Transverse colon (tissue), 4 donors: ENCODE measurements around the gene ZNF654. TPM values are rescaled to one million over a fixed set of nuclear protein-coding genes. Genes with fewer than 3 reads are reported as not detected.

Experiments used
- DNase-seq: peaks from one replicate; pipeline ENCODE4 v3.0.0-alpha.2; 2019
- H3K27ac ChIP-seq, 4 donors: fragments of 200-600 bp; sonication (generic); 2 replicates each; pipeline ENCODE4 v1.5.1; 2016 to 2018; ENCODE audit warnings: inconsistent platforms in 4 of 4
- H3K27me3 ChIP-seq: fragments of 200-600 bp; sonication (generic); 2 replicates; pipeline ENCODE4 v1.5.1; 2017; ENCODE audit warnings: inconsistent platforms
- H3K36me3 ChIP-seq, 4 donors: fragments of 200-600 bp; sonication (generic); 2 replicates each; pipeline ENCODE4 v1.5.1; 2017 to 2019; ENCODE audit warnings: inconsistent platforms in 4 of 4
- H3K4me1 ChIP-seq, 4 donors: fragments of 200-600 bp; sonication (generic); 2 replicates each; pipeline ENCODE4 v1.5.1; 2017 to 2020; ENCODE audit warnings: inconsistent platforms in 4 of 4
- H3K4me3 ChIP-seq, 4 donors: fragments of 200-600 bp; sonication (generic); 1 replicate in 1 of 4; 2 replicates in 3 of 4; pipeline versions ENCODE4 v1.5.1 to v1.6.1; 2017 to 2019; ENCODE audit warnings: inconsistent platforms in 4 of 4
- H3K9me3 ChIP-seq, 2 donors: fragments of 200-600 bp; sonication (generic); 2 replicates each; pipeline ENCODE4 v1.5.1; 2017 to 2019; ENCODE audit warnings: inconsistent platforms in 2 of 2
- CTCF ChIP-seq, 5 experiments: fragments of 200-600 bp in 3 of 5; fragments of 450-650 bp in 2 of 5; sonication (generic) in 3 of 5; IDR thresholded peaks; 1 replicate in 2 of 5; 2 replicates in 3 of 5; pipeline ENCODE4 v1.5.1; 2016 to 2017; ENCODE audit warnings: antibody characterized with exemption in 5 of 5, inconsistent platforms in 3 of 5, mild to moderate bottlenecking in 2 of 5, moderate library complexity in 1 of 5
- EP300 ChIP-seq: sonication (generic); formaldehyde crosslinking; IDR thresholded peaks from one replicate; pipeline ENCODE4 v1.6.1; 2017; ENCODE audit warnings: antibody characterized with exemption, low read depth
- POLR2A ChIP-seq: fragments of 450-650 bp; IDR thresholded peaks from one replicate; pipeline ENCODE4 v1.6.1; 2016; ENCODE audit warnings: antibody characterized with exemption, mild to moderate bottlenecking, moderate library complexity
- POLR2AphosphoS5 ChIP-seq, 3 donors: sonication (generic); formaldehyde crosslinking; IDR thresholded peaks; one replicate each; pipeline ENCODE4 v1.6.1; 2016; ENCODE audit warnings: antibody characterized with exemption in 3 of 3
- WGBS, 2 donors: methylation state at CpG; one replicate each; pipeline ENCODE4 v1.1.5; 2018; ENCODE audit warnings: low coverage in 1 of 2; 5-methylcytosine and 5-hydroxymethylcytosine counted together
- in situ Hi-C, 4 donors: fragments of 200-750 bp; cut with MboI; loops; one replicate each; pipeline versions ENCODE4 v1.15.0 to v1.15.1; 2017; ENCODE audit warnings: low sequenced_read_pairs in 3 of 4, low pct_ligation_motif_present in 1 of 4, low pct_unique_long_range_greater_than_20kb in 1 of 4
- intact Hi-C: fragments of 100-400 bp; cut with DNase I; formaldehyde crosslinking; loops from one replicate; pipeline ENCODE4 v1.15.1; 2023; ENCODE audit warnings: low total_unique reads
- total RNA-seq, 4 donors: library from RNA; depleted of rRNA; stranded (reverse); fragments of >200 nt; gene quantifications; one replicate each; pipeline ENCODE4 v1.1.0, GENCODE V29; 2016

Gene ZNF654
- total RNA-seq, 4 donors from 2014 or later, result 7.2 to 16.8 (median 13.5) TPM

- Histone ChIP-seq H3K27ac (no peak overlapping the region), H3K4me1 (no peaks in the 10 kb centered on the region), H3K36me3 (no peaks in the 10 kb centered on the region), H3K27me3 (no peaks in the 10 kb centered on the region), H3K9me3 (no peaks in the 10 kb centered on the region), H3K4me3 (no peak overlapping the region)
- in situ Hi-C loops, result no loop called here
- 73 to 74% methylated on average over 1 of the region's 1 CpG for WGBS, 2 donors
- intact Hi-C loops, result no loop called here
- TF ChIP-seq POLR2A (no peak), EP300 (no peak), CTCF (IDR thresholded peaks at IDR 0.05) (no peak)
- no peak for DNase-seq
Measured at GRCh38 chr3:88044411-88044810, 14.6 kb upstream of the ZNF654 start.

GRCh38 chr3:88046766-88047165 is 12.3 kb upstream of the ZNF654 start:
- no peak for TF ChIP-seq POLR2A
- TF ChIP-seq EP300, result no peak
- TF ChIP-seq POLR2AphosphoS5 (IDR thresholded peaks at IDR 0.05), result no peak
- TF ChIP-seq CTCF (IDR thresholded peaks at IDR 0.05), result no peak
- intact Hi-C loops, result no loop called here
- H3K9me3 ChIP-seq, result no peaks in the 10 kb centered on the region
- no peaks in the 10 kb centered on the region for H3K36me3 ChIP-seq
- H3K27me3 ChIP-seq, result no peaks in the 10 kb centered on the region
- H3K4me3 ChIP-seq, result no peak overlapping the region
- no peak overlapping the region for H3K27ac ChIP-seq
- in situ Hi-C loops, result no loop called here
- H3K4me1 ChIP-seq, result no peaks in the 10 kb centered on the region
- 87% methylated on average over 5 of the region's 5 CpGs for WGBS, 2 donors
- no peak for DNase-seq

- peak overlapping the region; percentile 69 to 100 (median 94) for H3K4me3 ChIP-seq
- in situ Hi-C loops (no loop called here), intact Hi-C loops (no loop called here)
- no peaks in the 10 kb centered on the region for H3K9me3 ChIP-seq
- H3K4me1 ChIP-seq, result peaks cover 0 to 42% (median 27%) of the 10 kb centered on the region in 4 donors
- H3K27me3 ChIP-seq, result no peaks in the 10 kb centered on the region
- H3K27ac ChIP-seq, result peak overlapping the region; percentile 96 to 98 (median 96)
- TF ChIP-seq CTCF (IDR thresholded peaks at IDR 0.05), result no peak
- TF ChIP-seq POLR2A, result no peak
- TF ChIP-seq EP300, result no peak
- no peak for TF ChIP-seq POLR2AphosphoS5 (IDR thresholded peaks at IDR 0.05)
- DNase-seq, result no peak
- WGBS, 2 donors, result 9% methylated on average over 16 of the region's 16 CpGs
- peaks cover 0 to 12% (median 6%) of the 10 kb centered on the region in 4 donors for H3K36me3 ChIP-seq
Measured at GRCh38 chr3:88057630-88058305, 1.3 kb upstream of the ZNF654 start.

GRCh38 chr3:88058306-88058580 is 812 bp upstream of the ZNF654 start:
- peaks cover 0 to 44% (median 27%) of the 10 kb centered on the region in 4 donors for H3K4me1 ChIP-seq
- in situ Hi-C loops (no loop called here), intact Hi-C loops (no loop called here)
- 0% methylated on average over 1 to 22 of the region's 24 CpGs for WGBS, 2 donors
- peak overlapping the region; percentile 96 to 98 (median 96) for H3K27ac ChIP-seq
- peak overlapping the region; percentile 69 to 100 (median 94) for H3K4me3 ChIP-seq
- no peak for TF ChIP-seq CTCF (IDR thresholded peaks at IDR 0.05)
- no peak for TF ChIP-seq POLR2AphosphoS5 (IDR thresholded peaks at IDR 0.05)
- H3K27me3 ChIP-seq, result no peaks in the 10 kb centered on the region
- no peaks in the 10 kb centered on the region for H3K9me3 ChIP-seq
- no peak for DNase-seq
- peaks cover 0 to 12% (median 6%) of the 10 kb centered on the region in 4 donors for H3K36me3 ChIP-seq
